A549 (cell line): ENCODE measurements around the gene KIFC3. TPM values are rescaled to one million over a fixed set of nuclear protein-coding genes. Genes with fewer than 3 reads are reported as not detected.

Source experiments
- ATAC-seq, 2 experiments: fragments of 200-7000 bp in 1 of 2; fragments of >200 bp in 1 of 2; cut with Nextera tagmentation in 1 of 2; cut with Tn5 transposase in 1 of 2; 3 replicates each; pipeline versions ENCODE4 v1.8.0 to v1.9.1; 2018 to 2020; ENCODE audit warnings: mild to moderate bottlenecking in 1 of 2, moderate library complexity in 1 of 2
- CTCF ChIA-PET: fragments of 300-600 bp; sonication (Branson Sonifier 250); formaldehyde crosslinking; extraction: SDS; loops from one replicate; lab custom pipeline; 2021; ENCODE audit warnings: antibody characterized with exemption, inconsistent platforms; lab: Yijun Ruan, JAX
- POLR2A ChIA-PET: fragments of 350-600 bp; formaldehyde crosslinking; extraction: SDS; loops from one replicate; lab custom pipeline; 2021; ENCODE audit warnings: antibody characterized with exemption, inconsistent platforms; lab: Yijun Ruan, JAX
- DNase-seq, 2 experiments: peaks; one replicate each; pipeline versions ENCODE4 v3.0.0 to v3.0.0-alpha.2; 2011 to 2016; ENCODE audit warnings: low read depth in 1 of 2, low spot score in 1 of 2
- FAIRE-seq: peaks from 2 replicates; lab custom pipeline; 2011; peaks lifted over from hg19 to GRCh38; lab: Jason Lieb, UNC
- H3K27ac ChIP-seq, 2 experiments: fragments of >200 bp; sonication (Bioruptor Twin); formaldehyde crosslinking; 3 replicates each; pipeline ENCODE4 v1.5.1; 2016 to 2017
- H3K4me1 ChIP-seq: fragments of >200 bp; sonication (Bioruptor Twin); formaldehyde crosslinking; 3 replicates; pipeline ENCODE4 v1.6.1; 2016
- H3K4me2 ChIP-seq: fragments of >200 bp; sonication (Bioruptor Twin); formaldehyde crosslinking; 3 replicates; pipeline ENCODE4 v1.6.1; 2016
- H3K4me3 ChIP-seq: fragments of >200 bp; sonication (Bioruptor Twin); formaldehyde crosslinking; 3 replicates; pipeline ENCODE4 v1.5.1; 2016
- H3K9me3 ChIP-seq: fragments of >200 bp; sonication (Bioruptor Twin); formaldehyde crosslinking; 3 replicates; pipeline ENCODE4 v1.6.1; 2016
- CEBPB ChIP-seq, 2 experiments: fragments of >200 bp in 1 of 2; sonication (Bioruptor Twin) in 1 of 2; formaldehyde crosslinking in 1 of 2; IDR thresholded peaks; 2 replicates each; pipeline ENCODE4 v1.6.1; 2012 to 2016
- EP300 ChIP-seq, 2 experiments: fragments of >200 bp; sonication (Bioruptor Twin); formaldehyde crosslinking; IDR thresholded peaks; 2 replicates in 1 of 2; 3 replicates in 1 of 2; pipeline ENCODE4 v1.6.1; 2016 to 2017
- FOSB ChIP-seq: fragments of 250-450 bp; sonication (Bioruptor Pico); IDR thresholded peaks from 2 replicates; pipeline ENCODE4 v1.5.0; 2020; ENCODE audit warnings: mild to moderate bottlenecking, moderate library complexity
- HEYL ChIP-seq: fragments of 250-450 bp; sonication (Bioruptor Pico); IDR thresholded peaks from 2 replicates; pipeline ENCODE4 v1.8.0; 2021; ENCODE audit warnings: mild to moderate bottlenecking, moderate library complexity
- JUN ChIP-seq, 2 experiments: fragments of >200 bp; sonication (Bioruptor Twin); formaldehyde crosslinking; IDR thresholded peaks; 2 replicates in 1 of 2; 3 replicates in 1 of 2; pipeline ENCODE4 v1.6.1; 2016 to 2017
- KDM1A ChIP-seq: fragments of 200-600 bp; sonication (generic); IDR thresholded peaks from 2 replicates; pipeline ENCODE4 v1.6.1; 2016; ENCODE audit warnings: low read depth, mild to moderate bottlenecking
- MAX ChIP-seq: IDR thresholded peaks from 2 replicates; pipeline ENCODE4 v1.6.1; 2012
- MAZ ChIP-seq: fragments of 150-350 bp; IDR thresholded peaks from 2 replicates; pipeline ENCODE4 v1.6.1; 2014; ENCODE audit warnings: antibody characterized with exemption, low read depth, low read length, borderline replicate concordance
- MYC ChIP-seq: IDR thresholded peaks from 2 replicates; pipeline ENCODE4 v1.6.1; 2012; ENCODE audit warnings: mild to moderate bottlenecking, inconsistent platforms, low read length, improper control_type of control experiment, borderline replicate concordance
- NR3C1 ChIP-seq: fragments of >200 bp; sonication (Bioruptor Twin); formaldehyde crosslinking; IDR thresholded peaks from 3 replicates; pipeline ENCODE4 v1.6.1; 2017
- PHF8 ChIP-seq: fragments of 200-600 bp; sonication (generic); IDR thresholded peaks from 2 replicates; pipeline ENCODE4 v1.6.1; 2016; ENCODE audit warnings: low read depth, mild to moderate bottlenecking, antibody characterized with exemption, moderate library complexity, borderline replicate concordance
- POLR2A ChIP-seq: IDR thresholded peaks from 2 replicates; pipeline ENCODE4 v1.6.1; 2012; ENCODE audit warnings: mild to moderate bottlenecking, low read length
- RAD21 ChIP-seq, 2 experiments: fragments of >200 bp in 1 of 2; sonication (Bioruptor Twin) in 1 of 2; formaldehyde crosslinking in 1 of 2; IDR thresholded peaks in 1 of 2; conservative IDR thresholded peaks in 1 of 2; 2 replicates in 1 of 2; 3 replicates in 1 of 2; pipeline ENCODE4 v1.6.1; 2012 to 2018; ENCODE audit warnings: inconsistent platforms in 1 of 2
- REST ChIP-seq: fragments of 200-600 bp; sonication (generic); IDR thresholded peaks from 2 replicates; pipeline ENCODE4 v1.6.1; 2016; ENCODE audit warnings: antibody characterized with exemption, mild to moderate bottlenecking, moderate library complexity
- SREBF2 ChIP-seq: fragments of 450-650 bp; IDR thresholded peaks from 2 replicates; pipeline ENCODE4 v1.6.1; 2014; ENCODE audit warnings: mild to moderate bottlenecking, moderate library complexity
- TP53 ChIP-seq: fragments of 250-450 bp; sonication (Bioruptor Pico); IDR thresholded peaks from 2 replicates; pipeline ENCODE4 v1.5.0; 2021; ENCODE audit warnings: mild to moderate bottlenecking, moderate library complexity
- USF2 ChIP-seq: fragments of 450-650 bp; IDR thresholded peaks from 2 replicates; pipeline ENCODE4 v1.6.1; 2014; ENCODE audit warnings: antibody characterized with exemption
- ZSCAN20 ChIP-seq: fragments of 250-450 bp; sonication (Bioruptor Pico); IDR thresholded peaks from 2 replicates; pipeline ENCODE4 v1.8.0; 2022; ENCODE audit warnings: mild to moderate bottlenecking, moderate library complexity
- WGBS: methylation state at CpG from one replicate; pipeline ENCODE4 v1.1.6; 2017; ENCODE audit errors: missing lambda C conversion rate; 5-methylcytosine and 5-hydroxymethylcytosine counted together
- polyA plus RNA-seq, 4 experiments: library from polyadenylated mRNA; depleted of rRNA in 3 of 4; stranded (reverse); fragments of >200 nt; fragmentation: RNase III in 1 of 4; extraction: RNeasy Plus Mini Kit Qiagen cat#74134 plus additional on column Dnase treatment in 1 of 4; gene quantifications; 2 replicates in 3 of 4; 3 replicates in 1 of 4; pipeline ENCODE4 v1.2.3, GENCODE V29; 2011 to 2017

KIFC3 gene
- polyA plus RNA-seq, 2 of the 4 experiments (the other 2 are of a cell fraction) = 128 to 178 TPM

DNA sequence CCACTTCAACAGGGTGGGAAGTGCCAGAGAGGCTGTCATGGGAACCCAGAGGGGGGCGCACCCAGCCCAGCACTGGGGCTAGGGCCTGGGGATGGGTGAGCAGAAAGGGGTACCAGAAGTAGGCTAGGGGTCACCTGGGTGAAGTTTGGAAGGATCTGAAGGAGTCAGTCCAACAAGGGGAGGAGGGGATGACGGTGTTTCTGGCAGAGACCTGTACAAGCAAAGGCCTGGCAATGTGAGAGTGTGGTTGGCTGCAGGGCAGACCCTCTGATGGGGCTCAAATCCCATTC is 80.1 kb downstream of the KIFC3 start:
- 77% methylated on average over 2 of the region's 2 CpGs for WGBS
- no peak for DNase-seq
- no peak for FAIRE-seq
- Histone ChIP-seq H3K9me3 (no peaks in the 10 kb centered on the region), H3K4me1 (peaks cover 15% of the 10 kb centered on the region; the same call in 2 of the 3 replicates), H3K4me3 (no peak overlapping the region), H3K4me2 (no peak overlapping the region), H3K27ac (0 out of 6 replicates have a peak overlapping the region, but pooled peaks of 1 of the 2 experiments have one; percentile 33)
- no peak for ATAC-seq
- ChIA-PET POLR2A (no interaction called here), CTCF (interaction anchor here (1.2 to 5.0 kb wide), 6 partner anchors 10 to 146 kb away, joined by 3 to 42 read pairs (median 6); no protein-coding TSS in a partner anchor)
- TF ChIP-seq REST = no peak
- 0 out of 5 replicates have a peak, but pooled peaks of 1 of the 2 experiments have one; percentile 6 for TF ChIP-seq RAD21 (conservative IDR thresholded peaks at IDR 0.05 in 1 of 2, IDR thresholded peaks at IDR 0.05 in 1 of 2)
- no peak for TF ChIP-seq TP53 (CRISPR knock-in tag)
- TF ChIP-seq MAZ = no peak

- H3K4me3 ChIP-seq = no peak overlapping the region
- ATAC-seq (no peak), DNase-seq (no peak), FAIRE-seq (no peak)
- TF ChIP-seq FOSB = no peak
- TF ChIP-seq EP300 (IDR thresholded peaks at IDR 0.05) = no peak
- TF ChIP-seq MYC = no peak
- no peak for TF ChIP-seq POLR2A
- TF ChIP-seq SREBF2 = no peak
- no peak for TF ChIP-seq PHF8
- TF ChIP-seq NR3C1 = no peak
- no peak for TF ChIP-seq ZSCAN20 (CRISPR knock-in tag)
- TF ChIP-seq USF2 = no peak
- TF ChIP-seq CEBPB (IDR thresholded peaks at IDR 0.05) = no peak
- no peak for TF ChIP-seq HEYL (CRISPR knock-in tag)
- no peak for TF ChIP-seq MAX
- no peak for TF ChIP-seq KDM1A
- TF ChIP-seq JUN (IDR thresholded peaks at IDR 0.05) = no peak
- ChIA-PET CTCF (interaction anchor here (0.5 to 1.7 kb wide), 11 partner anchors 9 to 278 kb away, joined by 3 to 12 read pairs (median 3); partner anchors contain the start of gene KATNB1), POLR2A (no interaction called here)
- H3K4me2 ChIP-seq = no peak overlapping the region
- 0 out of 6 replicates have a peak overlapping the region, but pooled peaks of 1 of the 2 experiments have one; percentile 33 for H3K27ac ChIP-seq
- peaks cover 15% of the 10 kb centered on the region; the same call in 2 of the 3 replicates for H3K4me1 ChIP-seq
- 75% methylated on average over 16 of the region's 17 CpGs for WGBS
- no peaks in the 10 kb centered on the region for H3K9me3 ChIP-seq
These were observed 80.7 kb downstream of the KIFC3 start for GRCh38 chr16:57721356-57722209.
